ENCODE results near the gene SH3BP1.

SH3BP1 gene

GRCh38 chr22:37659066-37659896 is 19.8 kb downstream of the SH3BP1 start:
- DNase-seq (ENCODE audit: low read depth), result no peak

GRCh38 chr22:37659897-37660708 is 20.6 kb downstream of the SH3BP1 start:
- DNase-seq (ENCODE audit: low read depth), result no peak

DNA sequence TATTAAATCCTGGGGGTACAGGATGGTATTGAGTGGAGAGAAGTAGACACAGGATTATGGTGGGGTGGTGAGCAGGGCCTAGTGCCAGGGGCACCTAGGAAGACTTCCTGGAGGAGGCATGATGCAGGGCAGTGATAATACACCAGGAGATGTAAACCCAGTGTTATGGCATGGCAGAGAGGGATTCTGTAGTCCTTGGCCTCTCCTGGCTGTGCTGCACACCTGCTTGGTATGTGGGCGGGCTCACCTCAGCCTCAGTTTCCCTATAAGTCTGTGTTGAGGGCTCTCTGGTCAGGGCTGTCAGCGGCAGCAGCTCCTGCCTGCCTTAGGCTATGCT is 21.2 kb downstream of the SH3BP1 start:
- DNase-seq (ENCODE audit: low read depth), result no peak

GRCh38 chr22:37661160-37661924 is 21.9 kb downstream of the SH3BP1 start:
- DNase-seq (ENCODE audit: low read depth), result peak; percentile 82

- no peak for DNase-seq (ENCODE audit: low read depth)
These were observed 22.6 kb downstream of the SH3BP1 start for GRCh38 chr22:37662039-37662438.

GRCh38 chr22:37663521-37664140 is 24.2 kb downstream of the SH3BP1 start:
- peak; percentile 58 for DNase-seq (ENCODE audit: low read depth)

DNA sequence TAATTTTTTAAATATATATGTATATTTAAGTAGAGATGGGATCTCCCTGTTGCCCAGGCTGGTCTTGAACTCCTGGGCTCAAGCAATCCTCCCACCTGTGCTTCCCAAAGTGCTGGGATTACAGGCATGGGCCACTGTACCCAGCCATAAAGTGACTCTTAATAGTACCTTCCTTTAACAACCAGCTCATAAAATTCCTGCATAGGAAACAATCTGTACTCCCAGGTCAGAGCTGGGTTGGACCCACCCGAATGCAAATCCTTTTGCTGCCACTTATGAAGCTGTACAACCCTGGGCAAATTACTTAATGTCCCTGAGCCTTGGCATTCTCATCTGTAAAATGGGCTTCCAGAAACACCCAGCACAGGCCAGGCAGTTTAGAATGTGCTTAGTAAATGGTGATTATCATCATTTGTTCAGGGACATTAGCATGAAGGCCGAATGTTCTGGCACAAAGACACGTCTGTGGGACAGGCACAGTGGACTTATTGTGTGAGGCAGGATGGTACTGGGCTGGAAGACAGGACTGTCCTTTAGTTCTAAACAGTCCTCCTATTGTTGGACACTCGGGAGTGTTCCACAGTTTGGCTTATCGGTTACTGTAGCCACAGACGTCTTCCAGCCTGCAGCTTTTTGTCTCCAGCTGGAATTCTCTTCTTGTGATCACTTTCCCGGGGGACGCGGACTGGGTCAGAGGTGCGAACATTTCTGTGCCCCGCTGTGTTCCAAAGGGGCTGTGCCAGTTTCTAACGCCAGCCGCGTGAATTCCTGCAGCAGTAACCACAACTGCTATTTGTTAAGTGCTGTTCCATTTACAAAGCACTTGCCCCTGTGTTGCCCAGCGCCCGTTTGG is 25.0 kb downstream of the SH3BP1 start:
- DNase-seq (ENCODE audit: low read depth), result no peak

- no peak for DNase-seq (ENCODE audit: low read depth)
These were observed 26.0 kb downstream of the SH3BP1 start for GRCh38 chr22:37665487-37665886.

- DNase-seq (ENCODE audit: low read depth), result peak; percentile 20
These were observed 30.1 kb downstream of the SH3BP1 start for GRCh38 chr22:37669586-37669985.

GRCh38 chr22:37672206-37672919 is 32.9 kb downstream of the SH3BP1 start:
- DNase-seq (ENCODE audit: low read depth), result no peak

DNA sequence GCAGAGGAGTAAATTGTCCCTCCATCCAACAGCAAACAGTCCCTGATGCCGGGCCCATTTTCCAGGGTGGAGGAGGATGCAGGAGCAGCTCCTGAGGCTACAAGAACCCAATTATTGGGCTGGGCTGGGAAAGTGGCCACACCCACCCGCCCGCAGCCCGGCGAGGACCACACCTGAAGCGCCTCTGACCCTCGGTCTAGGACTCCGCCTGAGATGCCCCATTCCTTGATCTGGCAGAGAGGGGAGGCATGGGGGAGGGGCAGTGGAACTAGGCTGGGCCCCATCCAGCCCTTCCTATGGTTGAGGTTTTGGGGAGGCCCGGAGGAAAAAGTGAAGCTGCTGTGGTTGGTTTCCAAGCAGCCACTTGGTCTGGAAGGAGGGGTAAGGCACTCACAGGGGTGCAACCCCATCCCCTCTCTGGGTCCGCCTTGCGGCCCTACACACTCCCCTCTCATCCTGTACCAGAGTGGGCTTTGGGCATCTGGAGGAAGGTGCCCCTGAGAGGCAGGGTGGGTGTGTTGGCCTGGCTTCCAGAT is 33.5 kb downstream of the SH3BP1 start:
- DNase-seq (ENCODE audit: low read depth), result no peak

GRCh38 chr22:37674248-37674647 is 34.8 kb downstream of the SH3BP1 start:
- no peak for DNase-seq (ENCODE audit: low read depth)

GRCh38 chr22:37674951-37675929 is 35.8 kb downstream of the SH3BP1 start, which contains the start of gene LGALS1:
Gene LGALS1, plus strand, starts transcription at chr22:37675636. Its CDS starts 67 bp downstream, at chr22:37675703.
- peak; percentile 98 for DNase-seq (ENCODE audit: low read depth)

- DNase-seq (ENCODE audit: low read depth), result peak; percentile 47
These were observed 36.7 kb downstream of the SH3BP1 start for GRCh38 chr22:37675930-37676735.

DNA sequence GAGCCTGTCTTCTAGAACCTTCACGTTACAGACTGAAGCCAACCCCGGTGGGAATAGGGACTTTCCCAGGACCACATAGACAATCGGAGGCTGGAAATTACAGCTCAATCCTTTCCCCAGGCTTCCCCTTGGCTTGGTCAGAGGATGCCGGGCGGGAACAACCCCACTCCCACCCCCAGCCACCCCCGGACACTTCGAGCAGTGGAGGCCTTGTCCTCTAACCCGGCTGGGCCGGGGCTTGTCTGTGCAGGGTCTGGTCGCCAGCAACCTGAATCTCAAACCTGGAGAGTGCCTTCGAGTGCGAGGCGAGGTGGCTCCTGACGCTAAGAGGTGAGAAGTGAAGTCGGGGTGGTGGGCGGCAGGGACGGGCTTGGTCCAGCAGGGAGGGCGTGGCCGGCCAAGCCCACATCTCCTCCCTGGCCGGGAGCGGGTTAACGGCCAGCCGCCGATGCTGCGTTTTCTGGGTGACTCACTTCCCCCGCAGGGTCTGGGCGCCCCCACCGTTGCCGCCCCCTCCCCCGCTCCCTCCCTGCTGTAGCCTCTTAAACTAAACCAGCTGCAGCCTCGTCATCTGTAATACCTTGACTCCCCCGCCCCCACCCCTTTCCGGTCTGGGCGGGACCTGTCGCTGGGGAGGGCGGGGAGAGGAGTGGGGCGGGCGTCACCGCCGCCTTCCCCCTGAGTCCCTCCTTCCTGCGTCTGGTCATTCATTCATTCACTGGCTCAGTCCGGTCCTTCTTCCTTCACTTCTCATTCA is 37.4 kb downstream of the SH3BP1 start:
- peak; percentile 99 for DNase-seq (ENCODE audit: low read depth)

DNA sequence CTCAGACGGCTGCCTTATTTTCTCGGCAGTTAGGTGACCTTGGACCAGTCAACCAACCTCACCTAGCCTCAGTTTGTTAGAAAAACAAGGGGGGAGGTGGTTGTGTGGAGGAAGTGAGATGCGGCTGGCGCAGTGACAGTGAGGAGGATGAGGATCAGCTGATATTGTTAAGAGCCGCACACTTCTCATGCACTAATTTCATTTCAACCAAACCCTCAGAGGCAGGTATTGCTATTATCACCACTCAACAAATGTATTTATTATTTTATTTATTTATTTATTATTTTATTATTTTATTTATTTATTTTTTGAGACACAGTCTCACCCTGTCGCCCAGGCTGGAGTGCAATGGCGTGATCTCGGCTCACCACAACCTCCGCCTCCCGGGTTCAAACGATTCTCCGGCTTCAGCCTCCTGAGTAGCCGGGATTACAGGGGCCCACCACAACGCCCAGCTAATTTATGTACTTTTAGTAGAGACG is 38.1 kb downstream of the SH3BP1 start:
- DNase-seq (ENCODE audit: low read depth), result no peak

DNA sequence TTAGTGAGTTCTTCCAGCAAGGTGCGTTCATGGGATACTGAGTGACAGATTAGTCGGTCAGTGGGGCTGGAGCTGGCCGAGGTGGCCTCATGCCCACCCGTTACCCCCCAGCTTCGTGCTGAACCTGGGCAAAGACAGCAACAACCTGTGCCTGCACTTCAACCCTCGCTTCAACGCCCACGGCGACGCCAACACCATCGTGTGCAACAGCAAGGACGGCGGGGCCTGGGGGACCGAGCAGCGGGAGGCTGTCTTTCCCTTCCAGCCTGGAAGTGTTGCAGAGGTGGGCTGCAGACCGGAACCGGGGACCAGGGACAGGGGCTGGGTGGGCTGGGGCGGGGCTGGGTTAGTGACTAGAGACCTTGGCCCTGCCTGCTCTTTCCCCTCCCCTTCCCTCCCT is 38.9 kb downstream of the SH3BP1 start:
- DNase-seq (ENCODE audit: low read depth), result no peak

Data from ELR (cell line).